ENCODE results near the gene CCDC167. TPM values are rescaled to one million over a fixed set of nuclear protein-coding genes. Genes with fewer than 3 reads are reported as not detected.

Gene CCDC167
- total RNA-seq, 4 donors from 2014 or later, result 24.7 to 40.3 (median 26.6) TPM; not detected in 1

GRCh38 chr6:37460805-37461204 lies 38.9 kb downstream of the CCDC167 start:
- WGBS, 2 donors, result 56 to 66% methylated on average over 2 of the region's 2 CpGs
- Histone ChIP-seq H3K36me3 (peaks cover 49% of the 10 kb centered on the region in 2 donors), H3K4me1 (no peaks in the 10 kb centered on the region), H3K9me3 (no peaks in the 10 kb centered on the region), H3K27ac (no peak overlapping the region), H3K27me3 (no peaks in the 10 kb centered on the region), H3K4me3 (replicated peaks in 1 of 3) (no peak overlapping the region)
- no peak for DNase-seq
- intact Hi-C loops (cut with DNase I), result no loop called here
- TF ChIP-seq POLR2A (IDR thresholded peaks at IDR 0.05), result no peak
- no peak for TF ChIP-seq CTCF (IDR thresholded peaks at IDR 0.05)

GRCh38 chr6:37459981-37460800 lies 39.5 kb downstream of the CCDC167 start:
- WGBS, 2 donors, result 95 to 96% methylated on average over 5 of the region's 5 CpGs

GRCh38 chr6:37456816-37457560 lies 42.7 kb downstream of the CCDC167 start:
- Histone ChIP-seq H3K27ac (no peak overlapping the region), H3K9me3 (no peaks in the 10 kb centered on the region), H3K4me3 (replicated peaks in 1 of 3) (no peak overlapping the region), H3K36me3 (peaks cover 46 to 61% of the 10 kb centered on the region in 2 donors), H3K27me3 (no peaks in the 10 kb centered on the region), H3K4me1 (no peaks in the 10 kb centered on the region)
- no peak for DNase-seq
- intact Hi-C loops (cut with DNase I), result no loop called here
- TF ChIP-seq CTCF (IDR thresholded peaks at IDR 0.05), result no peak
- no peak for TF ChIP-seq POLR2A (IDR thresholded peaks at IDR 0.05)
- 65 to 69% methylated on average over 6 of the region's 6 CpGs for WGBS, 2 donors

More at GRCh38 chr6:37459981-37460800, 39.5 kb downstream of the CCDC167 start:
- no peak overlapping the region for H3K4me3 ChIP-seq (replicated peaks in 1 of 3)
- no peaks in the 10 kb centered on the region for H3K27me3 ChIP-seq
- TF ChIP-seq CTCF (IDR thresholded peaks at IDR 0.05) (no peak), POLR2A (IDR thresholded peaks at IDR 0.05) (no peak)
- intact Hi-C loops (cut with DNase I), result no loop called here
- no peaks in the 10 kb centered on the region for H3K9me3 ChIP-seq
- H3K36me3 ChIP-seq, result peaks cover 52 to 54% of the 10 kb centered on the region in 2 donors
- DNase-seq, result no peak
- H3K4me1 ChIP-seq, result no peaks in the 10 kb centered on the region
- no peak overlapping the region for H3K27ac ChIP-seq

- no peaks in the 10 kb centered on the region for H3K27me3 ChIP-seq
- TF ChIP-seq CTCF (IDR thresholded peaks at IDR 0.05) (no peak), POLR2A (IDR thresholded peaks at IDR 0.05) (no peak)
- no peak for DNase-seq
- no peak overlapping the region for H3K27ac ChIP-seq
- intact Hi-C loops (cut with DNase I), result no loop called here
- H3K9me3 ChIP-seq, result no peaks in the 10 kb centered on the region
- no peaks in the 10 kb centered on the region for H3K4me1 ChIP-seq
- H3K36me3 ChIP-seq, result peaks cover 37 to 59% of the 10 kb centered on the region in 2 donors
- H3K4me3 ChIP-seq (replicated peaks in 1 of 3), result no peak overlapping the region
- WGBS, 2 donors, result 89 to 90% methylated on average over 6 of the region's 6 CpGs
Measured at GRCh38 chr6:37456126-37456525, 43.6 kb downstream of the CCDC167 start.
